Subcutaneous adipose tissue (tissue), 4 donors: ENCODE data around the gene IRF6. TPM values are rescaled to one million over a fixed set of nuclear protein-coding genes. Genes with fewer than 3 reads are reported as not detected.

Experiments
- total RNA-seq, 4 donors: library from RNA; depleted of rRNA; stranded (reverse); fragments of >200 nt; gene quantifications; one replicate each; pipeline ENCODE4 v1.1.0, GENCODE V29; 2016
- TF ChIP-seq, protein P1 (sequence below): fragments of 450-650 bp; IDR thresholded peaks from one replicate; pipeline ENCODE4 v1.5.1; 2016; ENCODE audit warnings: low read depth, mild to moderate bottlenecking, control low read depth, antibody characterized with exemption, moderate library complexity

Gene IRF6
- total RNA-seq, 4 donors from 2014 or later: 0.38 to 2.0 (median 1.6) TPM

DNA sequence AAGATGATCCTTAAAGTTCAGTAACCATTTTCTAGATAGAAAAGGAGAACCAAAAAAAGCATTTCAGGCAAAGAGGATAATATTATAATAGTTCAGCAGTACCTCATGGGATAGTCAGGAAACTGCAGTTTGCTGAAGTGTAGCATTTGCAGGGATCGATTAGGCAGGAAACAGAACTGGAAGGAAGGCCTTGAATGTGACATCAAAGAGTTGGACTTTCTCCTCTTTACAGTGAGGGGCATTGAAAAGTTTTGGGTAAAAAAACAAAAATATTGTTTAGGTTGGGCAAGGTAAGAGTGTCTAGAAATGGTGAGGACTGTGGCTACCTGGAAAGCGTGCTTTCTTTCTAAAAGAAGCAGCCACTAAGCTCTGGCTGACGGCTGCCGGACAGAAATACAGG is 8.0 kb upstream of the IRF6 start:
- TF ChIP-seq, protein P1, sequence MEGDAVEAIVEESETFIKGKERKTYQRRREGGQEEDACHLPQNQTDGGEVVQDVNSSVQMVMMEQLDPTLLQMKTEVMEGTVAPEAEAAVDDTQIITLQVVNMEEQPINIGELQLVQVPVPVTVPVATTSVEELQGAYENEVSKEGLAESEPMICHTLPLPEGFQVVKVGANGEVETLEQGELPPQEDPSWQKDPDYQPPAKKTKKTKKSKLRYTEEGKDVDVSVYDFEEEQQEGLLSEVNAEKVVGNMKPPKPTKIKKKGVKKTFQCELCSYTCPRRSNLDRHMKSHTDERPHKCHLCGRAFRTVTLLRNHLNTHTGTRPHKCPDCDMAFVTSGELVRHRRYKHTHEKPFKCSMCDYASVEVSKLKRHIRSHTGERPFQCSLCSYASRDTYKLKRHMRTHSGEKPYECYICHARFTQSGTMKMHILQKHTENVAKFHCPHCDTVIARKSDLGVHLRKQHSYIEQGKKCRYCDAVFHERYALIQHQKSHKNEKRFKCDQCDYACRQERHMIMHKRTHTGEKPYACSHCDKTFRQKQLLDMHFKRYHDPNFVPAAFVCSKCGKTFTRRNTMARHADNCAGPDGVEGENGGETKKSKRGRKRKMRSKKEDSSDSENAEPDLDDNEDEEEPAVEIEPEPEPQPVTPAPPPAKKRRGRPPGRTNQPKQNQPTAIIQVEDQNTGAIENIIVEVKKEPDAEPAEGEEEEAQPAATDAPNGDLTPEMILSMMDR: no peak

DNA sequence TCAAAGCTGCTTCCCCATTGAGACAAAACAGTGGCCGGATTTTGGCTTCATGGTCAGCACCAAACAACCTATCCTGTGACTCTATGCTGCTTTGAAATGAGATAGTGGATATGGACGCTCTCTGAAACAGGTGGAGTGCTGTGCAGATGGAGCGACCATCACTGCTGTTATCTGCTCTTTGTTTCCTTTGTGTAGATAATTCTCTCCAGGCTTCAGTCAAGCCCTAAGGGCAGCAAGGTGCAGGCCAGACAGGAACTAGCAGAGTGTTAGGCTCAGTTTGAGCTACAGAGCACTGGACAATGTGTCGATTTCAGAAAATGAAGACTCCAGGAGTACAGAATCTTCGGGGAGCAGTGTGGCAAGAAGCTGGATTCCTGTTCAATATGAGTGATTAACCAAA is 4.8 kb upstream of the IRF6 start:
- TF ChIP-seq, protein P1: no peak

DNA sequence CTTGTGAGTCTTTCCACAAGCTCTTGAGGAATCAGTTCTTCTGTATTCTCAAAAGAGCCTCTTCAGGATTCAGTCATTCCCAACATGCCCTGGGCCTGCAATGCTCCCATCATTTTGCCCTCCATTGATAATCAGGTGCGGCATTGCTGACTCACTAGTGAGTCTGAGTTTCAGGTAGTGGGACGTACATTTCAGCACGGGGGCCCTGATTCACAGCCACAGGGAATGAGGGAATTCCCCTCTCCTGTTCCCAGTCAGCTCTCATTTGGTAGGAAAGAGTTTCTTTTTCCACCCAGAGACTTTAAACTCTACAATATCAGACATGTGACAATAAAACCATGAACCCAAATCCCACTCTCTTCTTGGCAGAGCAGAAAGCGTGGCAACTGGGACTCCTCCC is 3.7 kb upstream of the IRF6 start:
- TF ChIP-seq, protein P1: no peak

DNA sequence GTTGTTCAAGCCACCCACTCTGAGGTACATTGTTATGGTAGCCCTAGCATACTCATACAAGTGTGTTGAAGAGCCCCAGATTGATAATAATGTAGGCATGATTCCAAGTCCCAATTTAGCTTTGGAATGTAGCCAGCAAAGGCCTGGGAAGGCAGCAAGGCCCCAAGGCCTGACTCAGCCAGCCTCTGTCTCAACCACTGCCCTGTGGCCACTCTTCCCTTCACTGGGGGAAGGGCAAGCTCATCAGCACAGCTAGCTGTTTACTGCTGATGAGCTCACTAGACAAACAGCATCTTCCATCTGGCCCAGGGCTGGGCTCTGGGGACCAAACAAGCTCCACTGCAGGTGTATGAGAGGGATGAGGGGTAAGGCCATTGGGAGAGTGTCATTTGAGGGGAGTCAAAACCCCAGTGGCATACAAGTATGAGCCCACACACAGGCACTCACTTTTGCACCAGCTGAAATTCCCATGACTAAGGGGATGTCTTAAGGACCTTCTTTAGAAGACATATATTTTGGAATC is 2.2 kb upstream of the IRF6 start:
- TF ChIP-seq, protein P1: no peak

DNA sequence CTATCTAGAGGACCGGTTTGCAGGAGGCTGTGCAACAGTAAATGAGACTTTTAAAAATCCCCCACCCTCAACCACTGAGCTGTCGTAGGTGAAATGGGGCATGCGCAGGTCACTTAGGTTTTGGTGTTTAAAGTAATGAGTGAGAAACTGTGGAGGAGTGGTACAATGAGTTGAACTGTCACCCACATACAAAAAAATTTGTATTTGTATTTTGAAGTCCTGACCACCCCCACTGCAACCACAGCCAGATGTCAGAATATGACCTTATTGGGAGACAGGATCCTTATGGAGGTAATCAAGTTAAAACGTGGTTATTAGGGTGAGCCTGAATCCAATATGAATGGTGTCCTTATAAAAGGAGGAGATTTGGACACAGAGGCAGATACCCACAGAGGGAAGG is 1.6 kb upstream of the IRF6 start:
- TF ChIP-seq, protein P1: no peak

DNA sequence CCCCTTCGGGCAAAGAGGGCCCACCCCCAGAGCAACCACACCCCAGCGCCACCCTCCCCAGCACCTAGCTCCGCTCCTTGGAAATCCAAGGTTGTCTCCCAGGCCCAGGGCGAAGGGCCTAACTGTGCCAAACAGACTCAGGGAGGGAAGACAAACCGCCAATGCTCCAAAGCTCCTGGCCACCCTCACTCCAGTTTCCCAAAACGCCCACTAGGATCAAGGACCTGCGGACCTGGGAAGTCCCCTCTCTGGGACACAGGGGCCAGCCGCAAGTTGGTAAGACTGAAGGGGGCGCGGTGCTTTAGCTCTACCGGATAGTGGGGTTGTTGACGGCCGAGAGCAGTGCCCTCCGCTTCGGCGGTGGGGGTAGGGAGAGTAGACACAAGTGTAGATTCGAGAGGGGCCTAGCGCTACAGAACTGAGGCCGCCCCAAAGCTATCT is 581 bp downstream of the IRF6 start:
- TF ChIP-seq, protein P1: no peak

DNA sequence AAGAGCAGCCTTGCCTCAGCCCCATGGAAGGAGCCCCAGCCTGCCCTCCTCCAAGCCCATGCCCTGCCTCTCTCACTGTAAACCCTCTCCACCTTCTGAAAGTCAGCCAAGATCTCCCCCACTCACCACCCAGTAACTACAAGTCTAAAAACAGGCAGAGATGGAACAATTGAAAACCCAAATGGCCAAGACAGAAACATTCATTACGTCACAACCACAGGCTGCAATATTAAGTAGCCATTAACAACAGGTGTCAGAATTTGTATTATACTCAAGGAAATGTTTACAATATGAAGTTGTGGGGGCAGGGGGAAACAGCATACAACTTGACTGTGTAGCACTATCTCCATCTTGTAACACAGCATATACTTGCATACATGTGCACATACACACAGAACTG is 2.4 kb downstream of the IRF6 start:
- TF ChIP-seq, protein P1: no peak
